Stimulated activated CD4-positive, alpha-beta T cell treated with anti-CD3 and anti-CD28 coated beads, Interleukin-1b, Interleukin-23, amount 100 ng/mL, for 1 hour (primary cell): ENCODE results near the gene CSRP1.

ENCODE experiments used
- DNase-seq, 2 donors: peaks; one replicate each; pipeline ENCODE4 v3.0.0-alpha.2; 2020; ENCODE audit warnings: low read depth in 2 of 2

CSRP1 gene

GRCh38 chr1:201513498-201514243 lies 6.7 kb upstream of the CSRP1 start:
- DNase-seq = no peak

- DNase-seq = no peak
Measured at GRCh38 chr1:201511941-201512539, 5.1 kb upstream of the CSRP1 start.

GRCh38 chr1:201511396-201511940 lies 4.5 kb upstream of the CSRP1 start:
- DNase-seq = no peak

- no peak for DNase-seq
Measured at GRCh38 chr1:201510734-201511133, 3.8 kb upstream of the CSRP1 start.

GRCh38 chr1:201509601-201510374 lies 2.9 kb upstream of the CSRP1 start:
- DNase-seq = no peak

GRCh38 chr1:201508809-201509208 lies 1.9 kb upstream of the CSRP1 start:
- DNase-seq = no peak

GRCh38 chr1:201507360-201507675 lies 395 bp upstream of the CSRP1 start:
- no peak for DNase-seq

GRCh38 chr1:201506092-201506491 lies 831 bp downstream of the CSRP1 start:
- DNase-seq = no peak

- no peak for DNase-seq
Measured at GRCh38 chr1:201505503-201505890, 1.4 kb downstream of the CSRP1 start.

GRCh38 chr1:201504799-201505502 lies 2.0 kb downstream of the CSRP1 start:
- no peak for DNase-seq

- DNase-seq = no peak
Measured at GRCh38 chr1:201504179-201504631, 2.7 kb downstream of the CSRP1 start.

GRCh38 chr1:201503397-201504176 lies 3.3 kb downstream of the CSRP1 start:
- DNase-seq = no peak

GRCh38 chr1:201502511-201502857 lies 4.4 kb downstream of the CSRP1 start:
- no peak for DNase-seq

GRCh38 chr1:201501812-201502510 lies 5.0 kb downstream of the CSRP1 start:
- DNase-seq = no peak

GRCh38 chr1:201501144-201501543 lies 5.8 kb downstream of the CSRP1 start:
- DNase-seq = no peak

- no peak for DNase-seq
Measured at GRCh38 chr1:201500670-201501120, 6.2 kb downstream of the CSRP1 start.

GRCh38 chr1:201499795-201500669 lies 6.9 kb downstream of the CSRP1 start:
- no peak for DNase-seq

- no peak for DNase-seq
Measured at GRCh38 chr1:201499191-201499590, 7.7 kb downstream of the CSRP1 start.

- DNase-seq = no peak
Measured at GRCh38 chr1:201498621-201499020, 8.3 kb downstream of the CSRP1 start.
